GM18873 (cell line): Measurements from ENCODE around the gene TEX101.
"Not testable (repeated sequence)": the region's sequence is repeated elsewhere in the genome, so short reads cannot be mapped to it uniquely, and the experiment has no call there.

Source experiments
- ATAC-seq: cut with Tn5 transposase; IDR thresholded peaks from one replicate; pipeline ENCODE4 v1.9.1; 2021; ENCODE audit warnings: mild to moderate bottlenecking, moderate library complexity, moderate number of reproducible peaks; ENCODE audit not compliant: unreplicated experiment, low FRiP score

Gene TEX101

GRCh38 chr19:43416951-43417623 lies 2.4 kb downstream of the TEX101 start:
- ATAC-seq = no peak

DNA sequence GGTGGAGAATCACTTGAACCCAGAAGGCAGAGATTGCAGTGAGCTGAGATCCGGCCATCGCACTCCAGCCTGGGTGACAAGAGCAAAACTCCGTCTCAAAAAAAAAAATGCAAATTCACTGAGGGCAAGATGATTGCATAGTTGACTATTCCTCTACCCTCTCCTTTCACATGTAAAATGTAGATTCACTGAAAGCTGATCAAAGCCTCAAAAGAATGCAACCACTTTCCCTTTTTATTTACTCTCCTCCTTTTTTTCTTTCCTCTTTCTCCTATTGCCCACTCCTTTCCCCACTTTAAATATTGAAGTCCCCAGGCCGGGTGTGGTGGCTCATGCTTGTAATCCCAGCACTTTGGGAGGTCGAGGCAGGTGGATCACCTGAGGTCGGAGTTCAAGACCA lies 6.3 kb downstream of the TEX101 start:
- ATAC-seq = no peak

DNA sequence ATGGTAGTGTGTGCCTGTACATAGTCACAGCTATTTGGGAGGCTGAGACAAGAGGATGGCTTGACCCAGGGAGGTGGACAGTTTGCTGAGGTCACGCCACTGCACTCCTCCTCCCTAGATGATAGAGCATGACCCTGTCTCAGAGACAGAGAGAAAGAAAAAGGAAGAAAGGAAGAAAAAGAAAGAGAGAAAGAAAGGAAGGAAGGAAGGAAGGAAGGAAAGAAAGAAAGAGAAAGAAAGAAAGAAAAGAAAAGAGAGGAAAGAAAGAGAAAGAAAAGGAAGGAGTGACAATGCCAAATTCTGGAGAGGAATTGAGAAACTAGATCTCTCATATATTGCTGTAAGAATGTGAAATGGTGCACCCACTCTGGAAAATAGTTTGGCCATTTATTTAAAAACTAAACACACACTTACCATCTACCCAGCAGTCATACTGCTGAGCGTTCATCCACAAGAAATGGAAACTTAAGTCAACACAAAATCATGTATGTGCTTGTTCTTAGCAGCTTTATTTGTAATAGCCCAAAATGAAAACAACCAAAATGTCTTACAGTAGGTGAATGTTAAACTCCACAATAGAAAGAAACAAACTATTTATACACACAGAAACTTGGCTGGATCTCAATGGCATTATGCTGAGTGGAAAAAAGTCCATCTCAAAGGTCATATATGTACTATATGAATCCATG lies 7.5 kb downstream of the TEX101 start:
- no peak for ATAC-seq

- no peak for ATAC-seq
Measured at GRCh38 chr19:43422689-43423066, 8.0 kb downstream of the TEX101 start.

- no peak for ATAC-seq
Measured at GRCh38 chr19:43423779-43424178, 9.1 kb downstream of the TEX101 start.

GRCh38 chr19:43425567-43426392 lies 11.1 kb downstream of the TEX101 start:
- no peak for ATAC-seq

DNA sequence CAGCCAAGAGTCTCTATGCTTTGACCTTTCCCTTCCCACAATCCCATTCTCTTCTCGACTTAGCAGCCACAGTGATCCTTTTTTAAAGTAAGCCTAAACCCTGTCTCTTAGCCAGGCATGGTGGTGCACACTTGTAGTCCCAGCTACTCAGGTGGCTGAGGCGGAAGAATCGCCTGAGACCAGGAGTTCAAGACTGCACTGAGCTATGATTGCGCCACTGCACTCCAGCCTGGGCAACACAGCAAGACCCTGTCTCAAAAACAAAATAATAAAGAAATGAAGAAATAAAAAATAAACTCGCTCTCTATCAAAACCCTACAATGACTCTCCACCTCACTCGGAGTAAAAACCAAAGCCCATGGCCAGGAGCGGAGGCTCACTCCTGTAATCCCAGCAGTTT lies 14.7 kb downstream of the TEX101 start:
- no peak for ATAC-seq

DNA sequence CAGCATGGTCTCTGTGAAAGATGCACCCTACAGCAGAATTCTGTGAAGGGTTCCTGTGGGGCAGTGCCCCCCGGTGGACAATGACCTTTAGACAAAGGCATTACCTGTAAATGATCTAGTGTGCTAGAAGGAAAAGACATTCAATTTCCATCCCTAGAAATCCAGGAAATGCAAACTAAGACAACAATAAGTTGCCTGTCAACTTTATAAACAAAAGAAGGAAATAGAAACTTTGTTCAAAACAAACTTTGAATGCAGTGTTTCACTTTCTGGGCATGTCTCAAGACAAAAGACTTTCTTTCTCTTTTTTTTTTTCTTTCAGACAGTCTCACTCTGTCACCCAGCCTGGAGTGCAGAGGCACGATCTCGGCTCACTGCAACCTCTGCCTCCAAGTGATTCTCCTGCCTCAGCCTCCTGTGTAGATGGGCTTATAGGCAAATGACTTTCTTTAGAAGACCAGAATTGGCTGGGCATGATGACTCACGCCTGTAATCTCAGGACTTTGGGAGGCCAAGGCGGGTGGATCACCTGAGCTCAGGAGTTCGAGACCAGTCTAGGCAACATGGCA lies 15.5 kb downstream of the TEX101 start:
- ATAC-seq = no peak

DNA sequence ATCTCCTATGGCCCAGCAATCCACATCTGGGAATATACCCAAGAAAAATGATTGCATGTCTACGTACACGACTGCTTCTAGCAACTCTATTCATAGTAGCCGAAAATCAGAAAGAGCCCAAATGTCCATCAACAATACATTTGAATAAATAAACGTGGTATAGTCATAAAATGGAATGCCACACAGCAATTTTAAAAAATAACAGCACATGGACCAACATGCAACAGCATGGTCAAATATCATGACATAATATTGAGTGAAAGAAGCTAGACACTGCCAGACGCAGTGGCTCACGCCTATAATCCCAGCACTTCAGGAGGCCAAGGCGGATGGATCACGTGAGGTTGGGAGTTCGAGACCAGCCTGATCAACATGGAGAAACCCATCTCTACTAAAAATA lies 16.3 kb downstream of the TEX101 start:
- no peak for ATAC-seq

- no peak for ATAC-seq
Measured at GRCh38 chr19:43433358-43433673, 18.6 kb downstream of the TEX101 start.

DNA sequence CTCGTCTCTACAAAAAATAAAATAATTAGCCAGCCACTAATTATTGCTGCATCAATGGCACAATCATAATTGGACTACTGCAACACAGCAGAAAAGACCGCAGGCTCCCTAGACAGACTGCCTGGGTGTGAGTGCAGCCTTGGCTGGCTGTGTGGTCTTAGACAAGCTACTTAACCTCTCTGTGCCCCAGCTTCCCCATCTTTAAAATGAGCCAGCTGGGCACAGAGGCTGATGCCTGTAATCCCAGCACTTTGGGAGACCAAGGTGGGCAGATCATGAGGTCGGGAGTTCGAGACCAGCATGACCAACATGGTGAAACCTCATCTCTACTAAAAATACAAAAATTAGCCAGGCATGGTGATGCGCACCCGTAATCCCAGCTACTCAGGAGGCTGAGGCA lies 19.0 kb downstream of the TEX101 start:
- no peak for ATAC-seq

DNA sequence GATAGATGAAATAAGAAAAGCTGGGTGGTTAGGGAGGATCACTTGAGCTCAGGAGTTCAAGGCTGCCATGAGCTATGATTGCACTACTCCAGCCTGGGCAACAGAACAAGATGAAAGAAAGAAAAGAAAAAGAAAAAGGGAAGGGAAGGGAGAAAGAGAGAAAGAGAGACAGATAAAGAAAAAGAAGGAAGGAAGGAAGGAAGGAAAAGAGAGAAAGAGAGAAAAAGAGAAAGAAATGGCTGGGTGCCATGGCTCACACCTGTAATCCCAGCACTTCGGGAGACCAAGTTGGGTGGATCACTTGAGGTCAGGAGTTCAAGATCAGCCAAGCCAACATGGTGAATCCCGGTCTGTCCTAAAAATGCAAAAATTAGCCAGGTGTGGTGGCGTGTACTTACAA lies 21.1 kb downstream of the TEX101 start:
- ATAC-seq = no peak

GRCh38 chr19:43437284-43437683 lies 22.6 kb downstream of the TEX101 start:
- ATAC-seq = not testable (repeated sequence)

DNA sequence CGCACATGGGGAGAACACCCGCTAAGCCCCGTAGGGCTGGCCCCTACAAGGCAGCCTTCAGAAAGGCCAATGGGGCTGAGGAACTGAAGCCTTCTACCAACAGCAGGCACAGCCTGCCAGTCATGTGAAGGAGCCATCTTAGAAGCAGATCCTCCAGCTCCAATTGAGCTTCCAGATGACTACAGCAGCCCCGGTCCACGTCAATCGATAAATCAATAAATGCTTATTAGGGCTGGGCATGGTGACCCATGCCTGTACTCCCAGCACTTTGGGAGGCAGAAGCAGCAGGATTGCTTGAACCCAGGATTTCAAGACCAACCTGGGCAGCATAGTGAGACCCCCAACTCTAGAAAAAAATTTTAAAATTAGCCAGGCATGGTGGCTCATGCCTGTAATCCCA lies 23.0 kb downstream of the TEX101 start:
- no peak for ATAC-seq

- ATAC-seq = no peak
Measured at GRCh38 chr19:43438291-43439031, 23.8 kb downstream of the TEX101 start.

DNA sequence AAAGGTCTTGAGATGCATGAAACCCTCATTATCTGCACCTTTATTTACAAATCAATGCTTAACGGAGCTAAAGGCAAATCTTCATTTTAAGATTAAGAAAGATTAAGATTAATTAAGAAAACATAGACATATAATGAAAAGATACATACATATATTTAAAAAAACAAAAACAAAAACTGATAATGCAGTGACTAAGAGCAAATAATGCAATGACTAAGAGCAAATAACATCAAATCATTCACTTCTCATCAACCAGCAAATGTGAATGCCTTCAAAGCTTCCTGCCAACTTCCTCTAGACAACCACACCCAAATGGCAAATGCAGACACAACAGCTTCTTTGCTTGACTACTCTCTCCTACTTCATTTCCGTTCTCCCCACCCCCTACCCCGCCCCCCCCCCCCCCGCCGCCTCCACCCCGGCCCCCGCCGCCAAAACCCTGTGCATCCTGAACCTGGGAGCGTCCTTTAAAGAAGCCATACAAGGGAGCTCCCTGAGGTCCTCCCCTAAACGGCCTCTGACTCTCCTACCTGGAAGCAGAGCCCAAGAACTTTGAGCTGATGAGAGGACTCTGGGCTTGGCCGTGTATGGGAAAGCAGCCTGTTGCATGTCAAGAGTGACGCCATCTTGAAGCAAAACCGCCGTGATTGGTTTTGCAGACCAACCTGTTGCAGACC lies 24.5 kb downstream of the TEX101 start:
- no peak for ATAC-seq

DNA sequence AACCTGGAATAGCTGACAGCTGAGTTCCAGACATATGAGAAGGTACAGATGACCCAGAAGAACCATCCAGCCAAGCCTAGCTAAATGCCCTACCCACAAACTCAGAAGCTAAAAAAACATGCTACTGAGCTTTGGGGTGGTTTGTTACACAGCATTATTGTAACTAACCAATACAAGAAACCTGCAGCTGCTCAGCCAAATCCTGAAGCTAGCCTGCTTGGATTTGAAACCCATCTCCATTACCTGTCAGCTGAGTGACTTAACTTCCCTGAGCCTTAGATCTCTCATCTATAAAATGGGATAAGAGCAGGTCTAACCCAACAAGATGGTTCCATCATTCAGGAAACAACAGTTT lies 25.0 kb downstream of the TEX101 start:
- ATAC-seq = no peak

- no peak for ATAC-seq
Measured at GRCh38 chr19:43441716-43442115, 27.0 kb downstream of the TEX101 start.

- ATAC-seq = not testable (repeated sequence)
Measured at GRCh38 chr19:43444091-43444490, 29.4 kb downstream of the TEX101 start.
